ENCODE measurements around the gene EMX2. TPM values are rescaled to one million over a fixed set of nuclear protein-coding genes. Genes with fewer than 3 reads are reported as not detected.

The EMX2 gene
- total RNA-seq, 1 experiment from 2014 or later: not detected

- no peaks in the 10 kb centered on the region for H3K79me2 ChIP-seq (ENCODE audit: insufficient read depth, low read length)
- H3K36me3 ChIP-seq (ENCODE audit: control insufficient read depth in 1 of 2, insufficient read depth in 2 of 2, low read length in 2 of 2): no peaks in the 10 kb centered on the region
- no peak overlapping the region for H2AFZ ChIP-seq (ENCODE audit: low read depth, low read length, poor library complexity, severe bottlenecking)
- H3K9ac ChIP-seq (ENCODE audit: low read length): no peak overlapping the region
- RAD21 ChIA-PET (ENCODE audit: low non-redundant PET in 1 of 2, low total read pairs in 2 of 2, uncharacterized antibody in 2 of 2, unreplicated experiment in 2 of 2): no interaction called here
- H3K4me3 ChIP-seq (replicated peaks in 1 of 2; ENCODE audit: low read depth in 1 of 2, low read length in 2 of 2): no peak overlapping the region
- peaks cover 15% of the 10 kb centered on the region for H3K27me3 ChIP-seq (ENCODE audit: insufficient read depth, low read length)
- H3K9me2 ChIP-seq (ENCODE audit: insufficient read depth): no peaks in the 10 kb centered on the region
- no peaks in the 10 kb centered on the region for H4K20me1 ChIP-seq (ENCODE audit: insufficient read depth)
- H3K9me3 ChIP-seq (ENCODE audit: control insufficient read depth in 1 of 2, insufficient read depth in 1 of 2, low read depth in 1 of 2, low read length in 2 of 2): no peaks in the 10 kb centered on the region
- no peaks in the 10 kb centered on the region for H3K4me1 ChIP-seq (ENCODE audit: control insufficient read depth in 1 of 2, insufficient read depth in 2 of 2, low read length in 2 of 2)
- DNase-seq (ENCODE audit: low read depth, low spot score) (no peak), ATAC-seq (no peak)
- POLR2A ChIA-PET: no interaction called here
- CTCF ChIA-PET: no interaction called here
- H3K4me2 ChIP-seq (ENCODE audit: low read length): no peak overlapping the region
- intact Hi-C loops (cut with micrococcal nuclease): no loop called here
- BruUV-seq (replicated peaks): no TSS peak
- no peak overlapping the region for H3K27ac ChIP-seq (ENCODE audit: low read depth, low read length)
- TF ChIP-seq SP1 (IDR thresholded peaks at IDR 0.05; ENCODE audit: low read depth) (no peak), POLR2AphosphoS5 (IDR thresholded peaks at IDR 0.05; ENCODE audit: low read depth, low read length) (no peak), ZFX (IDR thresholded peaks at IDR 0.05) (no peak), MAX (IDR thresholded peaks at IDR 0.05) (no peak), RAD21 (IDR thresholded peaks at IDR 0.05; ENCODE audit: low read depth) (no peak), POLR2A (IDR thresholded peaks at IDR 0.05; ENCODE audit: borderline replicate concordance, extremely low read depth, insufficient read depth, insufficient read length) (no peak), EZH2phosphoT487 (IDR thresholded peaks at IDR 0.05; ENCODE audit: borderline replicate concordance) (no peak), FOSL1 (IDR thresholded peaks at IDR 0.05; ENCODE audit: low read depth) (no peak), ATF3 (IDR thresholded peaks at IDR 0.05) (no peak), SRF (IDR thresholded peaks at IDR 0.05; ENCODE audit: low read depth) (no peak), CBX3 (IDR thresholded peaks at IDR 0.05; ENCODE audit: low read depth) (no peak), ZNF274 (IDR thresholded peaks at IDR 0.05; ENCODE audit: low read depth, low read length) (no peak), CTCF (IDR thresholded peaks at IDR 0.05 in 2 of 3, conservative IDR thresholded peaks at IDR 0.05 in 1 of 3; ENCODE audit: borderline replicate concordance in 1 of 3, insufficient read depth in 1 of 3, low read depth in 2 of 3, low read length in 2 of 3) (no peak), EGR1 (IDR thresholded peaks at IDR 0.05; ENCODE audit: low read depth) (no peak), REST (IDR thresholded peaks at IDR 0.05; ENCODE audit: low read depth) (no peak), YY1 (IDR thresholded peaks at IDR 0.05; ENCODE audit: extremely low read depth, insufficient replicate concordance, low read depth, low read length) (no peak)
These were observed 11.2 kb downstream of the EMX2 start for GRCh38 chr10:117553815-117554172.
